GM19324 (cell line): Measurements from ENCODE around the gene MAP3K7.

Experiments
- ATAC-seq: cut with Tn5 transposase; IDR thresholded peaks from one replicate; pipeline ENCODE4 v1.9.1; 2021; ENCODE audit warnings: mild to moderate bottlenecking, moderate library complexity; ENCODE audit not compliant: unreplicated experiment, low FRiP score

The MAP3K7 gene

DNA sequence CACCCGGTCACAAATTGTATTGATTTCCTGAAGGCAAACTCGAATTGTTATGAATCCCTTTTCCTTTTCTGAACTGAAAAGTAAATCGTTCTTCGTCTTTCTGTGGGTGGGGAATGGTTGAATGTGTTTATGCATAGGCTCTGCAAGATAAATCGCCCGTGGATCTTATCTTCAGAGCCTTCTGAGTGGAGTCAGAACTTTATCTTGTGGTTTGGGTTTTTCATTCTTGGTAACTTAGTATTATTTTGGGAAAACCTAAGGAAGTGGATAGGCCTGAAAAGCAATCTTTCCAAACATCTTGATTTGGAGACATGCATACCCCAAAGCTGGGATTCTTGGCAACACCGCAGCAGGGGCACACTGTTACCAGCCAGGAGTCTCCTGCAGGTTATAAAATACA is 122.4 kb downstream of the MAP3K7 start:
- no peak for ATAC-seq

DNA sequence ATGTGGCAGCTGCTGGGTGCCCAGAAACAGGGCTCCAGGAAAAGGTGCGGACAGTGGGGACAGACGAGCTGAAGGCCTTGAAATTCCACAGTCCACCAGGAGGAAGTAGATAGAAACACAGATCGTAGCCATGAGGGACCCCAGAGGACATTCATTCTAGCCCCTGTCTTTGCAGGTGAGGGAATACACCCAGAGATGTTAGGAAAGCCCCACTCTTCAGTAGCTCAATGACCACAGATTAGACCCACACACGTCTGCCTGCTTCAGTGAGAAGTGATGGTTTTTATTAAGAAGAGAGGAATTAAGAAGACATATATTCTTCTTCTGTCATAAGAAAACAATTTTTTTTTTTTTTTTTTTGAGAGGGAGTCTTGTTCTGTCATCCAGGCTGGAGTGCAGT is 123.0 kb downstream of the MAP3K7 start:
- ATAC-seq, result no peak
